HL-60 (cell line): Measurements from ENCODE around the gene PTGES.

Experiments used
- CTCF ChIP-seq: IDR thresholded peaks from one replicate; pipeline ENCODE4 v1.5.1; 2011; ENCODE audit warnings: low read length, control low read depth, inconsistent platforms; ENCODE audit not compliant: insufficient read depth
- GABPA ChIP-seq: IDR thresholded peaks from 2 replicates; pipeline ENCODE4 v1.6.1; 2012; ENCODE audit warnings: low read depth
- POLR2AphosphoS5 ChIP-seq: IDR thresholded peaks from 2 replicates; pipeline ENCODE4 v1.6.1; 2012; ENCODE audit warnings: low read depth
- REST ChIP-seq: IDR thresholded peaks from 2 replicates; pipeline ENCODE4 v1.6.1; 2012; ENCODE audit warnings: low read depth; ENCODE audit not compliant: insufficient replicate concordance

GRCh38 chr9:129776938-129777768 is 24.3 kb upstream of the PTGES start:
- TF ChIP-seq CTCF (no peak), POLR2AphosphoS5 (peak; percentile 98), REST (no peak), GABPA (peak; percentile 65; the same call in 1 of the 2 replicates)
